Posterior vena cava (tissue), 2 donors: ENCODE measurements around the gene PALB2. TPM values are rescaled to one million over a fixed set of nuclear protein-coding genes. Genes with fewer than 3 reads are reported as not detected.

Source experiments
- DNase-seq: peaks from one replicate; pipeline ENCODE4 v3.0.0-alpha.2; 2020; ENCODE audit warnings: low spot score
- intact Hi-C, 2 donors: fragments of 100-400 bp; cut with DNase I; formaldehyde crosslinking; loops; one replicate each; pipeline versions ENCODE4 v1.14.1 to v1.14.2; 2022 to 2023
- total RNA-seq, 2 donors: library from RNA; stranded (reverse); fragmentation: NEBNext Ultra II Directional; extraction: Animal tissue kit (Norgen Biotek cat#: 25700); gene quantifications; one replicate each; pipeline ENCODE4 v1.2.1, GENCODE V29; 2021
- donor health status: DM: yes; HTN: yes; CAD: no.
- donor health status: DM: yes; HTN: yes; CAD: no.

The PALB2 gene
- total RNA-seq, 2 donors from 2014 or later, result 7.7 to 10.2 TPM

GRCh38 chr16:23561586-23561985 is 79.5 kb downstream of the PALB2 start:
- no peak for DNase-seq
- intact Hi-C loops, result no loop called here

- intact Hi-C loops, result no loop called here
- peak; percentile 85 for DNase-seq
These were observed 83.1 kb downstream of the PALB2 start for GRCh38 chr16:23557779-23558702.

GRCh38 chr16:23556881-23557778 is 84.0 kb downstream of the PALB2 start, which contains the start of the genes EARS2 and UBFD1:
Gene EARS2, minus strand, starts transcription at chr16:23557350. Its CDS starts 7 bp downstream, at chr16:23557343.
Gene UBFD1, plus strand, starts transcription at chr16:23557727. Its CDS starts 16 bp downstream, at chr16:23557743.
- peak; percentile 99 for DNase-seq
- intact Hi-C loops, result no loop called here

- intact Hi-C loops, result no loop called here
- no peak for DNase-seq
These were observed 86.6 kb downstream of the PALB2 start for GRCh38 chr16:23554536-23554935.

Other genes starting within 250 kb of the PALB2 start
- 10 to 100 TPM; 13.5 to 17.4 TPM for gene COG7, start 188.1 kb downstream of the PALB2 start, total RNA-seq
- gene GGA2, start 130.8 kb downstream of the PALB2 start, total RNA-seq, result 10 to 100 TPM; 42.0 to 59.7 TPM
- 10 to 100 TPM in 1 of 2 donors, 1 to 10 TPM in 1; 9.9 to 11.1 TPM for gene EARS2, start 84.0 kb downstream of the PALB2 start, total RNA-seq
- gene UBFD1, start 83.6 kb downstream of the PALB2 start, total RNA-seq, result 10 to 100 TPM; 37.3 to 37.4 TPM
- gene NDUFAB1, start 45.0 kb downstream of the PALB2 start, total RNA-seq, result 10 to 100 TPM; 56.1 to 61.0 TPM
- 10 to 100 TPM; 46.7 to 48.2 TPM for gene DCTN5, start 156 bp upstream of the PALB2 start, total RNA-seq
- gene PLK1, start 37.6 kb upstream of the PALB2 start, total RNA-seq, result 1 to 10 TPM in 1 of 2 donors, under 1 TPM in 1; 0.67 to 1.8 TPM
- not detected for gene ERN2, start 71.9 kb upstream of the PALB2 start, total RNA-seq
- under 1 TPM in 1 of 2 donors, not detected in 1; 0.14 TPM for gene CHP2, start 113.7 kb upstream of the PALB2 start, total RNA-seq
- 10 to 100 TPM; 17.5 to 26.9 TPM for gene PRKCB, start 194.7 kb upstream of the PALB2 start, total RNA-seq